PC-9 (cell line): ENCODE data around the gene MTR. TPM values are rescaled to one million over a fixed set of nuclear protein-coding genes. Genes with fewer than 3 reads are reported as not detected.

Experiments
- BruUV-seq: library from RNA; stranded (reverse); fragments of 400-500 nt; replicated peaks from 2 replicates; lab custom pipeline; 2021; lab: Mats Ljungman, UMichigan
- CTCF ChIA-PET: fragments of 300-600 bp; sonication (Branson Sonifier 250); formaldehyde crosslinking; loops from one replicate; lab custom pipeline; 2022; ENCODE audit warnings: antibody characterized with exemption; lab: Charles Lee
- POLR2A ChIA-PET: fragments of 300-600 bp; sonication (Branson Sonifier 250); formaldehyde crosslinking; loops from one replicate; lab custom pipeline; 2022; ENCODE audit warnings: antibody characterized with exemption; ENCODE audit not compliant: unreplicated experiment; lab: Charles Lee
- DNase-seq, 2 experiments: peaks; one replicate each; pipeline versions ENCODE4 v3.0.0 to v3.0.0-alpha.2; 2015 to 2022; ENCODE audit warnings: mixed read lengths in 1 of 2
- H2AFZ ChIP-seq: fragments of 200-600 bp; sonication (generic); 2 replicates; pipeline ENCODE4 v1.8.1; 2017; ENCODE audit warnings: antibody characterized with exemption
- H3F3A ChIP-seq: fragments of 200-600 bp; sonication (generic); 2 replicates; pipeline ENCODE4 v1.8.1; 2017; ENCODE audit warnings: antibody characterized with exemption, mild to moderate bottlenecking, low read depth; ENCODE audit not compliant: insufficient read depth
- H3K27ac ChIP-seq: fragments of 200-600 bp; sonication (generic); 2 replicates; pipeline ENCODE4 v1.6.1; 2016; ENCODE audit warnings: mixed run types
- H3K27me3 ChIP-seq: fragments of 200-600 bp; sonication (generic); 2 replicates; pipeline ENCODE4 v1.6.1; 2016; ENCODE audit warnings: low read depth, mixed run types; ENCODE audit not compliant: insufficient read depth
- H3K36me3 ChIP-seq: fragments of 200-600 bp; sonication (generic); 2 replicates; pipeline ENCODE4 v1.6.1; 2016; ENCODE audit warnings: low read depth, mixed run types
- H3K4me1 ChIP-seq: fragments of 200-600 bp; sonication (generic); replicated peaks from 2 replicates; pipeline ENCODE4 v1.6.1; 2016; ENCODE audit warnings: mixed run types; ENCODE audit not compliant: insufficient read depth
- H3K4me2 ChIP-seq: fragments of 200-600 bp; sonication (generic); 2 replicates; pipeline ENCODE4 v1.6.1; 2017; ENCODE audit warnings: mixed run types
- H3K4me3 ChIP-seq: fragments of 200-600 bp; sonication (generic); 2 replicates; pipeline ENCODE4 v1.6.1; 2016; ENCODE audit warnings: mixed run types
- H3K79me2 ChIP-seq: fragments of 200-600 bp; sonication (generic); 2 replicates; pipeline ENCODE4 v1.6.1; 2017; ENCODE audit warnings: low read depth, mixed run types
- H3K9me2 ChIP-seq: fragments of 200-600 bp; sonication (generic); 2 replicates; pipeline ENCODE4 v1.8.1; 2017; ENCODE audit warnings: mild to moderate bottlenecking; ENCODE audit not compliant: insufficient read depth
- H3K9me3 ChIP-seq: fragments of 200-600 bp; sonication (generic); 2 replicates; pipeline ENCODE4 v1.8.1; 2016; ENCODE audit warnings: low read depth; ENCODE audit not compliant: insufficient read depth
- H4K20me1 ChIP-seq: fragments of 200-600 bp; sonication (generic); 2 replicates; pipeline ENCODE4 v1.8.1; 2017; ENCODE audit not compliant: insufficient read depth
- CTCF ChIP-seq: fragments of 200-600 bp; sonication (generic); conservative IDR thresholded peaks from 2 replicates; pipeline ENCODE4 v1.6.1; 2017; ENCODE audit warnings: mixed run types, antibody characterized with exemption, mild to moderate bottlenecking, moderate library complexity
- EZH2 ChIP-seq: fragments of 200-600 bp; sonication (generic); IDR thresholded peaks from 2 replicates; pipeline ENCODE4 v1.8.0; 2017; ENCODE audit warnings: antibody characterized with exemption, low read depth
- intact Hi-C: fragments of 100-400 bp; cut with micrococcal nuclease; formaldehyde crosslinking; loops from one replicate; pipeline ENCODE4 v1.10.0; 2022; ENCODE audit not compliant: unreplicated experiment
- total RNA-seq: library from RNA; stranded (reverse); gene quantifications from 2 replicates; pipeline ENCODE4 v1.2.3, GENCODE V29; 2021

Gene MTR
- total RNA-seq, 1 experiment from 2014 or later = 20.9 TPM

- Histone ChIP-seq H3K27me3 (no peaks in the 10 kb centered on the region), H3K79me2 (no peaks in the 10 kb centered on the region), H3K9me2 (no peaks in the 10 kb centered on the region), H3K27ac (no peak overlapping the region), H2AFZ (no peak overlapping the region), H3K4me1 (no peaks in the 10 kb centered on the region), H3F3A (no peaks in the 10 kb centered on the region), H4K20me1 (no peaks in the 10 kb centered on the region), H3K36me3 (peaks cover 16% of the 10 kb centered on the region), H3K9me3 (no peaks in the 10 kb centered on the region), H3K4me2 (no peak overlapping the region), H3K4me3 (no peak overlapping the region)
- BruUV-seq = no TSS peak
- CTCF ChIA-PET = no interaction called here
- intact Hi-C loops = no loop called here
- TF ChIP-seq CTCF = no peak
- TF ChIP-seq EZH2 = no peak
- no peak for DNase-seq
- POLR2A ChIA-PET = no interaction called here
Measured at GRCh38 chr1:236830116-236830515, 35.0 kb downstream of the MTR start.

- H3K27ac ChIP-seq = no peak overlapping the region
- no peaks in the 10 kb centered on the region for H4K20me1 ChIP-seq
- H3K9me3 ChIP-seq = no peaks in the 10 kb centered on the region
- H3K4me3 ChIP-seq = no peak overlapping the region
- no peaks in the 10 kb centered on the region for H3K27me3 ChIP-seq
- BruUV-seq = no TSS peak
- no peak overlapping the region for H3K4me2 ChIP-seq
- H2AFZ ChIP-seq = no peak overlapping the region
- H3K9me2 ChIP-seq = no peaks in the 10 kb centered on the region
- no peaks in the 10 kb centered on the region for H3F3A ChIP-seq
- no peaks in the 10 kb centered on the region for H3K4me1 ChIP-seq
- DNase-seq = no peak
- ChIA-PET CTCF (no interaction called here), POLR2A (no interaction called here)
- intact Hi-C loops = no loop called here
- H3K79me2 ChIP-seq = no peaks in the 10 kb centered on the region
- H3K36me3 ChIP-seq = peaks cover 16% of the 10 kb centered on the region
- no peak for TF ChIP-seq EZH2
- TF ChIP-seq CTCF = no peak
Measured at GRCh38 chr1:236830560-236830959, 35.5 kb downstream of the MTR start.

GRCh38 chr1:236833575-236833974 lies 38.5 kb downstream of the MTR start:
- POLR2A ChIA-PET = no interaction called here
- Histone ChIP-seq H3K4me2 (no peak overlapping the region), H3K9me3 (no peaks in the 10 kb centered on the region), H3K27ac (no peak overlapping the region), H3K27me3 (no peaks in the 10 kb centered on the region), H3K4me1 (no peaks in the 10 kb centered on the region), H3K36me3 (peaks cover 21% of the 10 kb centered on the region), H3K9me2 (no peaks in the 10 kb centered on the region), H3F3A (no peaks in the 10 kb centered on the region), H2AFZ (no peak overlapping the region), H3K4me3 (no peak overlapping the region), H4K20me1 (no peaks in the 10 kb centered on the region), H3K79me2 (no peaks in the 10 kb centered on the region)
- intact Hi-C loops = no loop called here
- no peak for DNase-seq
- BruUV-seq = no TSS peak
- TF ChIP-seq CTCF (no peak), EZH2 (no peak)
- CTCF ChIA-PET = no interaction called here
